ENCODE data around the gene HSPB6.

Gene HSPB6

GRCh38 chr19:35757231-35757748, 461 bp upstream of the HSPB6 start:
- H3K4me3 ChIP-seq (replicated peaks; ENCODE audit: low read depth, low read length), result peak overlapping the region; percentile 51
- DNase-seq (ENCODE audit: extremely low read depth, insufficient read length), result no peak
- no peaks in the 10 kb centered on the region for H3K27me3 ChIP-seq (replicated peaks; ENCODE audit: control insufficient read depth, insufficient read depth, low read length)
- no peak for TF ChIP-seq CTCF (IDR thresholded peaks at IDR 0.05; ENCODE audit: insufficient read depth, low read length, poor library complexity, severe bottlenecking)
- peaks cover 23% of the 10 kb centered on the region for H3K36me3 ChIP-seq (ENCODE audit: control insufficient read depth, insufficient read depth, low read length)

GRCh38 chr19:35755550-35756376, 1.1 kb downstream of the HSPB6 start:
- no peaks in the 10 kb centered on the region for H3K27me3 ChIP-seq (replicated peaks; ENCODE audit: control insufficient read depth, insufficient read depth, low read length)
- no peak for DNase-seq (ENCODE audit: extremely low read depth, insufficient read length)
- peaks cover 17% of the 10 kb centered on the region for H3K36me3 ChIP-seq (ENCODE audit: control insufficient read depth, insufficient read depth, low read length)
- no peak for TF ChIP-seq CTCF (IDR thresholded peaks at IDR 0.05; ENCODE audit: insufficient read depth, low read length, poor library complexity, severe bottlenecking)
- H3K4me3 ChIP-seq (replicated peaks; ENCODE audit: low read depth, low read length), result no peak overlapping the region

GRCh38 chr19:35755131-35755549, 1.7 kb downstream of the HSPB6 start:
- no peak for DNase-seq (ENCODE audit: extremely low read depth, insufficient read length)
- TF ChIP-seq CTCF (IDR thresholded peaks at IDR 0.05; ENCODE audit: insufficient read depth, low read length, poor library complexity, severe bottlenecking), result no peak
- Histone ChIP-seq H3K36me3 (ENCODE audit: control insufficient read depth, insufficient read depth, low read length) (peaks cover 17% of the 10 kb centered on the region), H3K4me3 (replicated peaks; ENCODE audit: low read depth, low read length) (no peak overlapping the region), H3K27me3 (replicated peaks; ENCODE audit: control insufficient read depth, insufficient read depth, low read length) (no peaks in the 10 kb centered on the region)

GRCh38 chr19:35754370-35755130, 2.3 kb downstream of the HSPB6 start:
- Histone ChIP-seq H3K27me3 (replicated peaks; ENCODE audit: control insufficient read depth, insufficient read depth, low read length) (no peaks in the 10 kb centered on the region), H3K4me3 (replicated peaks; ENCODE audit: low read depth, low read length) (no peak overlapping the region), H3K36me3 (ENCODE audit: control insufficient read depth, insufficient read depth, low read length) (peaks cover 17% of the 10 kb centered on the region)
- DNase-seq (ENCODE audit: extremely low read depth, insufficient read length), result no peak
- TF ChIP-seq CTCF (IDR thresholded peaks at IDR 0.05; ENCODE audit: insufficient read depth, low read length, poor library complexity, severe bottlenecking), result no peak

GRCh38 chr19:35753634-35754369, 3.0 kb downstream of the HSPB6 start:
- Histone ChIP-seq H3K27me3 (replicated peaks; ENCODE audit: control insufficient read depth, insufficient read depth, low read length) (no peaks in the 10 kb centered on the region), H3K36me3 (ENCODE audit: control insufficient read depth, insufficient read depth, low read length) (peaks cover 17% of the 10 kb centered on the region), H3K4me3 (replicated peaks; ENCODE audit: low read depth, low read length) (no peak overlapping the region)
- TF ChIP-seq CTCF (IDR thresholded peaks at IDR 0.05; ENCODE audit: insufficient read depth, low read length, poor library complexity, severe bottlenecking), result no peak
- DNase-seq (ENCODE audit: extremely low read depth, insufficient read length), result no peak
